Stimulated activated CD8-positive, alpha-beta memory T cell treated with anti-CD3 and anti-CD28 coated beads, Interleukin-15, amount 100 ng/mL, for 1 hour (primary cell): ENCODE data around the gene ATP11A.
"Not testable (repeated sequence)": the region's sequence is repeated elsewhere in the genome, so short reads cannot be mapped to it uniquely, and the experiment has no call there.

Experiments used
- DNase-seq: peaks from one replicate; pipeline ENCODE4 v3.0.0-alpha.2; 2020; ENCODE audit warnings: low read depth

Gene ATP11A

GRCh38 chr13:112692586-112692985 lies 2.7 kb downstream of the ATP11A start:
- DNase-seq: no peak

- no peak for DNase-seq
Observed at GRCh38 chr13:112693831-112694497, 4.1 kb downstream of the ATP11A start.

- no peak for DNase-seq
Observed at GRCh38 chr13:112695121-112695520, 5.3 kb downstream of the ATP11A start.

- no peak for DNase-seq
Observed at GRCh38 chr13:112696001-112696868, 6.4 kb downstream of the ATP11A start.

- no peak for DNase-seq
Observed at GRCh38 chr13:112696869-112697465, 7.1 kb downstream of the ATP11A start.

GRCh38 chr13:112697756-112698655 lies 8.2 kb downstream of the ATP11A start:
- no peak for DNase-seq

GRCh38 chr13:112699322-112699918 lies 9.6 kb downstream of the ATP11A start:
- DNase-seq: no peak

GRCh38 chr13:112700291-112701060 lies 10.6 kb downstream of the ATP11A start:
- no peak for DNase-seq

GRCh38 chr13:112702341-112702985 lies 12.6 kb downstream of the ATP11A start:
- no peak for DNase-seq

GRCh38 chr13:112702986-112703379 lies 13.1 kb downstream of the ATP11A start:
- no peak for DNase-seq

GRCh38 chr13:112703449-112704284 lies 13.8 kb downstream of the ATP11A start:
- DNase-seq: no peak

GRCh38 chr13:112704308-112705145 lies 14.7 kb downstream of the ATP11A start:
- no peak for DNase-seq

- DNase-seq: no peak
Observed at GRCh38 chr13:112705286-112705685, 15.4 kb downstream of the ATP11A start.

- DNase-seq: no peak
Observed at GRCh38 chr13:112706171-112706570, 16.3 kb downstream of the ATP11A start.

GRCh38 chr13:112708560-112709240 lies 18.9 kb downstream of the ATP11A start:
- DNase-seq: no peak

- DNase-seq: not testable (repeated sequence)
Observed at GRCh38 chr13:112709316-112709715, 19.5 kb downstream of the ATP11A start.
